ENCODE results near the gene EPO. TPM values are rescaled to one million over a fixed set of nuclear protein-coding genes. Genes with fewer than 3 reads are reported as not detected.
"Not testable (repeated sequence)": the region's sequence is repeated elsewhere in the genome, so short reads cannot be mapped to it uniquely, and the experiment has no call there.

EPO gene
- total and polyA plus RNA-seq, 9 donors = 0.07 to 0.40 (median 0.18) TPM; not detected in 4

DNA sequence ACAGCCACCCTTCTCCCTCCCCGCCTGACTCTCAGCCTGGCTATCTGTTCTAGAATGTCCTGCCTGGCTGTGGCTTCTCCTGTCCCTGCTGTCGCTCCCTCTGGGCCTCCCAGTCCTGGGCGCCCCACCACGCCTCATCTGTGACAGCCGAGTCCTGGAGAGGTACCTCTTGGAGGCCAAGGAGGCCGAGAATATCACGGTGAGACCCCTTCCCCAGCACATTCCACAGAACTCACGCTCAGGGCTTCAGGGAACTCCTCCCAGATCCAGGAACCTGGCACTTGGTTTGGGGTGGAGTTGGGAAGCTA is 1.2 kb downstream of the EPO start:
- DNase-seq = no peak
- WGBS (ENCODE audit: insufficient coverage) = 83% methylated on average over 3 of the region's 8 CpGs
- H3K27ac ChIP-seq (ENCODE audit: low read length) = no peak overlapping the region
- peaks cover 2% of the 10 kb centered on the region for H3K9me3 ChIP-seq (replicated peaks; ENCODE audit: control insufficient read depth, low read depth, low read length)
- no peak overlapping the region for H3K4me3 ChIP-seq (ENCODE audit: low read length)
- H3K27me3 ChIP-seq (ENCODE audit: control insufficient read depth, insufficient read depth, low read length) = peaks cover 60% of the 10 kb centered on the region
- no peaks in the 10 kb centered on the region for H3K36me3 ChIP-seq (ENCODE audit: control insufficient read depth, insufficient read depth, low read length)
- peaks cover 7% of the 10 kb centered on the region for H3K4me1 ChIP-seq (ENCODE audit: control insufficient read depth, insufficient read depth, low read length)

DNA sequence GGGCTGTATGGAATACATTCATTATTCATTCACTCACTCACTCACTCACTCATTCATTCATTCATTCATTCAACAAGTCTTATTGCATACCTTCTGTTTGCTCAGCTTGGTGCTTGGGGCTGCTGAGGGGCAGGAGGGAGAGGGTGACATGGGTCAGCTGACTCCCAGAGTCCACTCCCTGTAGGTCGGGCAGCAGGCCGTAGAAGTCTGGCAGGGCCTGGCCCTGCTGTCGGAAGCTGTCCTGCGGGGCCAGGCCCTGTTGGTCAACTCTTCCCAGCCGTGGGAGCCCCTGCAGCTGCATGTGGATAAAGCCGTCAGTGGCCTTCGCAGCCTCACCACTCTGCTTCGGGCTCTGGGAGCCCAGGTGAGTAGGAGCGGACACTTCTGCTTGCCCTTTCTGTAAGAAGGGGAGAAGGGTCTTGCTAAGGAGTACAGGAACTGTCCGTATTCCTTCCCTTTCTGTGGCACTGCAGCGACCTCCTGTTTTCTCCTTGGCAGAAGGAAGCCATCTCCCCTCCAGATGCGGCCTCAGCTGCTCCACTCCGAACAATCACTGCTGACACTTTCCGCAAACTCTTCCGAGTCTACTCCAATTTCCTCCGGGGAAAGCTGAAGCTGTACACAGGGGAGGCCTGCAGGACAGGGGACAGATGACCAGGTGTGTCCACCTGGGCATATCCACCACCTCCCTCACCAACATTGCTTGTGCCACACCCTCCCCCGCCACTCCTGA is 2.4 kb downstream of the EPO start:
- Histone ChIP-seq H3K27ac (ENCODE audit: low read length) (no peak overlapping the region), H3K36me3 (ENCODE audit: control insufficient read depth, insufficient read depth, low read length) (no peaks in the 10 kb centered on the region), H3K9me3 (replicated peaks; ENCODE audit: control insufficient read depth, low read depth, low read length) (peaks cover 2% of the 10 kb centered on the region), H3K4me1 (ENCODE audit: control insufficient read depth, insufficient read depth, low read length) (peaks cover 9% of the 10 kb centered on the region), H3K27me3 (ENCODE audit: control insufficient read depth, insufficient read depth, low read length) (peaks cover 62% of the 10 kb centered on the region), H3K4me3 (ENCODE audit: low read length) (no peak overlapping the region)
- no peak for DNase-seq
- 64% methylated on average over 15 of the region's 17 CpGs for WGBS (ENCODE audit: insufficient coverage)

DNA sequence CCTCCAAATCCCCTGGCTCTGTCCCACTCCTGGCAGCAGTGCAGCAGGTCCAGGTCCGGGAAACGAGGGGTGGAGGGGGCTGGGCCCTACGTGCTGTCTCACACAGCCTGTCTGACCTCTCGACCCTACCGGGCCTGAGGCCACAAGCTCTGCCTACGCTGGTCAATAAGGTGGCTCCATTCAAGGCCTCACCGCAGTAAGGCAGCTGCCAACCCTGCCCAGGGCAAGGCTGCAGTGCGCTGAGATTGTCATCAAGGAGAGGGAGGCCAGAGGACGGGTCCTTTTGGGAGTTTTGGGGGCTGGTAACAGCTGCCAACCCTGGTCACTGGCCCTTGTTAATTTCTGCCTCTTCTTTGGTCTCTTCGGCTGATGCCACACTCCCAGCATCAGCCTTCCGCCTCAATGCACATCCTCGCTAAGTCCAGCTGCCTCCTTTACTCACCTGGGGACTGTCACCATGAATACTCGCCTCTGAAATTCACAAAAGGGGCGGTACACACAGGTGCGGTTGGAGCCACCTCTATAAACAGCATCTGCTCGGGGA is 3.5 kb downstream of the EPO start:
- H3K4me3 ChIP-seq (ENCODE audit: low read length) = no peak overlapping the region
- no peaks in the 10 kb centered on the region for H3K36me3 ChIP-seq (ENCODE audit: control insufficient read depth, insufficient read depth, low read length)
- peaks cover 9% of the 10 kb centered on the region for H3K4me1 ChIP-seq (ENCODE audit: control insufficient read depth, insufficient read depth, low read length)
- WGBS (ENCODE audit: insufficient coverage) = 59% methylated on average over 9 of the region's 16 CpGs
- H3K9me3 ChIP-seq (replicated peaks; ENCODE audit: control insufficient read depth, low read depth, low read length) = no peaks in the 10 kb centered on the region
- H3K27ac ChIP-seq (ENCODE audit: low read length) = no peak overlapping the region
- DNase-seq = no peak
- H3K27me3 ChIP-seq (ENCODE audit: control insufficient read depth, insufficient read depth, low read length) = peaks cover 60% of the 10 kb centered on the region

DNA sequence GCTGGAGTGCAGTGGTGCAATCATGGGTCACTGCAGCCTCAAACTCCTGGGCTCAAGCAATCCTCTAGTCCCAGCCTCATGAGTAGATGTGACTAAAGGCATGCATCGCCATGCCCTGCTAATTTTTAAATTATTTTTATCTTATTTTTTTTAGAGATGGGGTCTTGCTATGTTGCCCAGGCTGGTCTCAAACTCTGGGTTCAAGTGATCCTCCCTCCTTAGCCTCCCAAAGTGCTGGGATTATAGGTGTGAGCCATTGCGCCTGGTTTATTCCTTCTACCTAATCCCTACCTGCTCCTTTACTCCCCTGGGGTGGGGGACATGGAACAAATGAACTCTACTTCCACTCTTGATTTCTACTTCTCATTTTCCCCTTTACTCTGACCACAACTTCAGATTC is 4.1 kb downstream of the EPO start:
- not testable (repeated sequence) for H3K36me3 ChIP-seq (ENCODE audit: control insufficient read depth, insufficient read depth, low read length); H3K9me3 ChIP-seq (replicated peaks; ENCODE audit: control insufficient read depth, low read depth, low read length); DNase-seq; H3K4me3 ChIP-seq (ENCODE audit: low read length); H3K27ac ChIP-seq (ENCODE audit: low read length); H3K4me1 ChIP-seq (ENCODE audit: control insufficient read depth, insufficient read depth, low read length)
- WGBS (ENCODE audit: insufficient coverage) = no CpG with 5 or more reads among the region's 2 CpGs
- H3K27me3 ChIP-seq (ENCODE audit: control insufficient read depth, insufficient read depth, low read length) = peaks cover 56% of the 10 kb centered on the region

DNA sequence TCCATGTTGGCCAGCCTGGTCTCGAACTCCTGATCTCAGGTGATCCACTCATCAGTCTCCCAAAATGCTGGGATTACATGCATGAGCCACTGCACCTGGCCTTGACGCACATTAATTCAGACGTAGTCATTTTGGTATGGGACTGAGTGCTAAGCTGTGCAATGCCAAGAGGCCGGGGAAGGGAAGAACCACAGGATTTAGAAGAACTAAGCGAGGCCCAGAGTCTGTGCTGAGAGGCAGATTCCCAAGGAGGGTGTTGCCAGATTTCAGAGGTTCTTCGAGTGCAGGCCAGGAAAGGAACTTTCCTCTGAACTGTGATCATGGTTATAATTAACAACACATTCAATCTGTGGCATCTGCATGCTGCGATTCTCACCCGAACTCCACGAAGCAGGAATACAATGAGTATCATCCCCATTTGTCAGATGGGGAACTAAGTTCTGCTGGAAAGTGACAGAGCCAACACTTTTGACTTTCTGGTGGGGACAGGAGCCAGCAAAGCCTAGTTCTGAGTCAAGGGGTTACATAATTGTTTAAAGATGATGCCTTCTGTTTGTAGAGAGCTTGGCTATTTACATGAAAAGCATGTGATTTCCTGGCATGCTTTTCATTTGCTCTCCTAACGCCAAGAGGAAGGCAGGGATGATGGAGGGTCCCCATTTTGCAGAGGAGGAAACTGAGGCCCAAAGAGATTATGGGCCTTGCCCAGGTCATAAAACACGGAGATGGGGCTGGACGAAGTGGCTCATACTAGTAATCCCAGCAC is 6.9 kb downstream of the EPO start:
- peak; percentile 93 for DNase-seq
- WGBS (ENCODE audit: insufficient coverage) = 37% methylated on average over 8 of the region's 12 CpGs
- peak overlapping the region; percentile 24 for H3K27ac ChIP-seq (ENCODE audit: low read length)

DNA sequence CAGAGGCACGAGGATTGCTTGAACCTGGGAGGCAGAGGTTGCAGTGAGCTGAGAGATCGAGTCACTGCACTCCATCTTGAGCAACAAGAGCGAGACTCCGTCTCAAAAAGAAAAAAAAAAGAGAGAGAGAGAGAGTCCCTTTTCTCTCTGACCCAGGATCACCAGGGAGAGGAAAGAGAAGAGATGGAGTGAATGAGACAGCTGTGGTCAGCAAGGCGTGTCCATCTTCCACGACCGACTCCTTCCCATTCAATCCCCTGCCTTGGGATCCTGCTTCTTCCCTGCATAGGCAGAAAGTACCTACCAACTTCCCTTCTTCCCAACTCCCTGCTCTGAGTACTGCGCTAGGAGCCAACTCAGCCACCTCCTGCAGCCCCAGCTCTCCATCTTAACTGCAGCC is 7.9 kb downstream of the EPO start:
- H3K27me3 ChIP-seq (ENCODE audit: control insufficient read depth, insufficient read depth, low read length) = peaks cover 22% of the 10 kb centered on the region
- 36% methylated on average over 3 of the region's 8 CpGs for WGBS (ENCODE audit: insufficient coverage)

More for the DNA sequence above, 6.9 kb downstream of the EPO start:
- Histone ChIP-seq H3K27me3 (ENCODE audit: control insufficient read depth, insufficient read depth, low read length) (peaks cover 28% of the 10 kb centered on the region), H3K4me3 (ENCODE audit: low read length) (no peak overlapping the region), H3K9me3 (replicated peaks; ENCODE audit: control insufficient read depth, low read depth, low read length) (no peaks in the 10 kb centered on the region), H3K4me1 (ENCODE audit: control insufficient read depth, insufficient read depth, low read length) (peaks cover 5% of the 10 kb centered on the region), H3K36me3 (ENCODE audit: control insufficient read depth, insufficient read depth, low read length) (no peaks in the 10 kb centered on the region)

DNA sequence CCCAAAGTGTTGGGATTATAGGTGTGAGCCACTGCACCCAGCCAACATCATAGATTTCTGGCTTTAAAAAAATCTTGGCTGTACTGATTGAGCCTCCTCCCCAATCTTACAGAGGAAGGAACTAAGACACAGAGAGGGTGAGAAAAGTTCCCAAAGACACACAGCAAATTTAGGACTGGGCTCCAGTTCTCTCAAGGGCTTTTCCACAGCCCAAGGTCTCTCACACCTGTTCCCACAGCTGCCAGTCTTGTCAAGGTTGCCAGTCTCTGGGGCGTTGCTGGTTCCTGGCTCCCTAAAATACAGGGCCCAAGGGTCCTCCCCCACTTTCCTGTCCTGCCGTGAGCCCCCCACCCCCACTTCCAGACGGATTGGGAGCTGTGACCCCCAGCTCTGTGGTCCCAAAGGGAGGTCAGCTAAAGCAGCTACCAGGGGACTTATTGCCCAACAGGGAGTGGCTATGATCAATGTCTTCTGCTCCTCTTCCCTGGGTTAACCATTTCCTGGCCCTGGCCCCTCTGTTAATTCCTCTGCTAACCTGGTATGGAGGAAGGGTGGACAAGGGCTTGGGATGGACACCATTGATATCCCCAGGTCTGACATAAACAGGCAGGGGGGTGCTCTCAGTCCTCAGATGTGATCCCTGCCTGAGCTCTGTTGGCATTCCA is 10.0 kb downstream of the EPO start:
- Histone ChIP-seq H3K9me3 (replicated peaks; ENCODE audit: control insufficient read depth, low read depth, low read length) (no peaks in the 10 kb centered on the region), H3K27ac (ENCODE audit: low read length) (no peak overlapping the region), H3K4me1 (ENCODE audit: control insufficient read depth, insufficient read depth, low read length) (peaks cover 2% of the 10 kb centered on the region), H3K4me3 (ENCODE audit: low read length) (no peak overlapping the region), H3K36me3 (ENCODE audit: control insufficient read depth, insufficient read depth, low read length) (no peaks in the 10 kb centered on the region), H3K27me3 (ENCODE audit: control insufficient read depth, insufficient read depth, low read length) (peaks cover 13% of the 10 kb centered on the region)
- DNase-seq = no peak
- WGBS (ENCODE audit: insufficient coverage) = 100% methylated on average over 1 of the region's 3 CpGs

More for the DNA sequence above, 7.9 kb downstream of the EPO start:
- H3K4me1 ChIP-seq (ENCODE audit: control insufficient read depth, insufficient read depth, low read length) = peaks cover 5% of the 10 kb centered on the region
- no peak overlapping the region for H3K4me3 ChIP-seq (ENCODE audit: low read length)
- no peaks in the 10 kb centered on the region for H3K9me3 ChIP-seq (replicated peaks; ENCODE audit: control insufficient read depth, low read depth, low read length)
- no peaks in the 10 kb centered on the region for H3K36me3 ChIP-seq (ENCODE audit: control insufficient read depth, insufficient read depth, low read length)
- no peak for DNase-seq
- no peak overlapping the region for H3K27ac ChIP-seq (ENCODE audit: low read length)

DNA sequence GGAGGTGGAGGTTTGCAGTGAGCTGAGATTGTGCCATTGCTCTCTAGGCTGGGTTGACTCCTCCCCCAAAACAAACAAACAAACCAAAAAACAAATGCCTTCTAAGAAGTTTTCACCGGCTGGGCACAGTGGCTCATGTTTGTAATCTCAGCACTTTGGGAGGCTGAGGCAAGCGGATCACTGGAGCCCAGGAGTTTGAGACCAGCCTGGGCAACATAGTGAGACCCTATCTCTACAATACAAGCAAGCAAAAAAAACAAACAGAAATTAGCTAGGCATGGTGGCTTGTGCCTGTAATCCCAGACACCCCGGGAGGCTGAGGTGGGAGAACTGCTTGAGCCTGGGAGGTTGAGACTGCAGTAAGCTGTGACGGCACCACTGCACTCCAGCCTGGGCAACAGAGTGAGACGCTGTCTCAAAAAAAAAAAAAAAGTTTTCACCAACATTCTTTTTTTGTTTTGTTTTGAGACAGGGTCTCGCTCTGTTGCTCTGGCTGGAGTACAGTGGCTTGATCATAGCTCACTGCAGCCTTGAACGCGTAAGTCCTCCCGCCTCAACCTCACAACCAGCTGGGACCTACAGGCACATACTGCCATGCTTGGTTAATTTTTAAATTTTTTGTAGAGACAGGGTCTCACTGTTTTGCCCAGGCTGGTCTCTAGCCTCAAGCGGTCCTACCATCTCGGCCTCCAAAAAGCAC is 11.8 kb downstream of the EPO start:
- no peak overlapping the region for H3K4me3 ChIP-seq (ENCODE audit: low read length)
- H3K36me3 ChIP-seq (ENCODE audit: control insufficient read depth, insufficient read depth, low read length) = no peaks in the 10 kb centered on the region
- H3K27ac ChIP-seq (ENCODE audit: low read length) = no peak overlapping the region
- no peaks in the 10 kb centered on the region for H3K4me1 ChIP-seq (ENCODE audit: control insufficient read depth, insufficient read depth, low read length)
- no peak for DNase-seq
- 76% methylated on average over 8 of the region's 11 CpGs for WGBS (ENCODE audit: insufficient coverage)
- H3K9me3 ChIP-seq (replicated peaks; ENCODE audit: control insufficient read depth, low read depth, low read length) = no peaks in the 10 kb centered on the region
- H3K27me3 ChIP-seq (ENCODE audit: control insufficient read depth, insufficient read depth, low read length) = peaks cover 9% of the 10 kb centered on the region

DNA sequence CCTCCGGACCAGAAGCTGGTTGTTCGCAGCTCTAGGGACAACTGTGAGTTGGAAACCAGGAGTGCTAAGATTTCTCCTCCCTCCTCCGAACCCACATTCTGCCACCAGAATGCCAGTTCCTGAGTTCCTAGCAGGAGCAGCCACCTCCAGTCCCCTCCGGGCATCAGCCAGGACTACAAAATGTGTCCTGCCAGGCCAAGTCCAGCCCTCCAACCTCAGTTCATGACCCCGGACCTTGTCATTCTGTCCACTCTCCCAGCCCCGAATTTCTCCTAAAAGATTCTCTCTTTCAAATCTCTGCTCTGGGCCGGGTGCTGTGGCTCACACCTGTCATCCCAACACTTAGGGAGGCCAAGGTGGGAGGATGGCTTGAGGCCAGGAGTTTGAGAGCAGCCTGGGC is 15.5 kb downstream of the EPO start:
- Histone ChIP-seq H3K9me3 (replicated peaks; ENCODE audit: control insufficient read depth, low read depth, low read length) (no peaks in the 10 kb centered on the region), H3K4me3 (ENCODE audit: low read length) (no peak overlapping the region), H3K36me3 (ENCODE audit: control insufficient read depth, insufficient read depth, low read length) (no peaks in the 10 kb centered on the region), H3K4me1 (ENCODE audit: control insufficient read depth, insufficient read depth, low read length) (no peaks in the 10 kb centered on the region), H3K27me3 (ENCODE audit: control insufficient read depth, insufficient read depth, low read length) (peaks cover 4% of the 10 kb centered on the region), H3K27ac (ENCODE audit: low read length) (no peak overlapping the region)
- WGBS (ENCODE audit: insufficient coverage) = 73% methylated on average over 6 of the region's 7 CpGs
- no peak for DNase-seq

All from muscle of leg (tissue), 11 donors.